Stimulated activated CD8-positive, alpha-beta memory T cell treated with anti-CD3 and anti-CD28 coated beads, Interleukin-15, amount 100 ng/mL, for 24 hours (primary cell): ENCODE data around the gene RMDN2.
A peak's percentile ranks its signal among the peaks of the same experiment; 100 is the strongest.

Experiments used
- DNase-seq: peaks from one replicate; pipeline ENCODE4 v3.0.0-alpha.2; 2020; ENCODE audit warnings: low read depth

RMDN2 gene, protein sequence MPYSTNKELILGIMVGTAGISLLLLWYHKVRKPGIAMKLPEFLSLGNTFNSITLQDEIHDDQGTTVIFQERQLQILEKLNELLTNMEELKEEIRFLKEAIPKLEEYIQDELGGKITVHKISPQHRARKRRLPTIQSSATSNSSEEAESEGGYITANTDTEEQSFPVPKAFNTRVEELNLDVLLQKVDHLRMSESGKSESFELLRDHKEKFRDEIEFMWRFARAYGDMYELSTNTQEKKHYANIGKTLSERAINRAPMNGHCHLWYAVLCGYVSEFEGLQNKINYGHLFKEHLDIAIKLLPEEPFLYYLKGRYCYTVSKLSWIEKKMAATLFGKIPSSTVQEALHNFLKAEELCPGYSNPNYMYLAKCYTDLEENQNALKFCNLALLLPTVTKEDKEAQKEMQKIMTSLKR

DNA sequence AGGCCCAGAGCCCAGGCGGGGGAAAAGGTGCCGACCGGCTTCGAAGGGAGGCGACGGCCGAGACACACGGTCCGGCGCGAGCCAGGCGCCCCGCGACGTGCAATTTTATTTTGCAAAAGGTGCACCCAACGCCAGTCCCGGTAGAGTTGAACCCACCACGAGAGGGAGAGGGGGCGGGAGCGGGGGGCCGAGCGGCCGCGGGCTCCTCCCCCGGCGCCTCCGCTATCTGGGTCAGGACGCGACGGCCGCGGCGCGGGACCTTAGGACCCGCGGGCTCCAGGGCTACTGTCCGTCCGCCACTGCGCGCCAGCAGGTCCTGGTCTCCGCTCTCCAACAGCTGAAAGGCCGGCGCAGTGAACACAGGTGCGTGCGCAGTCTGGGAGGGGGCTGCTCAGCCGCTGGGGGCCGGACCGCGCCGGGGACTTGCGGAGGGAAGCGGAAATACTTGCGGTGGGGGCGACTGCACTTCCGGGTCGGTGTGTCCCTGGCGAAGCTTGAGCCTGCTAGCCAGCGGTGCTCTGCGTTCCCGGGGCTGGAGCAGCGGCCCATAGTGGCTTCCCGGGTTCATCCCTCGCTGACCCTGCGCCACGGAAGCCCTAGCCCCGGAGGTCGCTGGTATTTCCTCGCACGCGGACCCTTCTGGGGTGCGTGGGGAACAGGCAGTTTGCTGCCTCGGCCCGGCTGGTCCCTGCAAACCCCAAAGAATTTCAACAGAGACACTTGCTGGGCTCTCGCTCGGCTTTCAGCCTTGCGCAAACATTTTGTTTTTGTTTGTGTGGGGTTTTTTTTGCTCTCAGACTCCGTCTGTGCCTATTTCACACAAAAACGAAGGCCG, at the start of gene RMDN2:
RMDN2 (plus strand) TSS at position 225 of the 835 bp plus-strand sequence. CDS start 3,991 bp downstream, outside the sequence.
- DNase-seq, result peak; percentile 49

DNA sequence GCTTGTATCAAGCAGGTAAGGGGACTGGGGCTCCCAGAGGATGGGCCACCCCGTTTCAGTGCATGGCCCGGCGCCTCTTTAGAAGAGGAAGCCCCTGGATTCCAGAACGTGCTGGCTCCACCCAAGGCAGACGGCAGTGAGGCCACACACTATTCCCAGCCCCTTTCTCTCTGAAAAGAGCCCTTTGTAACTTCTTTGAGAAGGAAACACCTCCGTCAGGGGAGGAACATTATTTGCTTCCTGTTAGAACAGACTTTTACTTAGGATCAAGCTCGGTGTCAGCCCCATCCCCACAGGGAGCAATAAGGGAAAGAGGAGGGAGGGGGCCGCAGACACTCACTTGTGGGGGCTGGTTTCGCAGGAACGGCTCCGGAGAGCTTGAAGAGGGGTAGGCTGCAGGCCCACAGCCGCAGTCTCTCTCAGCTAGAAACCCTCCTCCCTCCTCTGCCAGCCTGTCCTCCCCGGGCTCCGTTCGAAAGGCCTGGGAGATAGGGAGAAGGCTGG, 49.6 kb upstream of the RMDN2 start:
- DNase-seq, result no peak

DNA sequence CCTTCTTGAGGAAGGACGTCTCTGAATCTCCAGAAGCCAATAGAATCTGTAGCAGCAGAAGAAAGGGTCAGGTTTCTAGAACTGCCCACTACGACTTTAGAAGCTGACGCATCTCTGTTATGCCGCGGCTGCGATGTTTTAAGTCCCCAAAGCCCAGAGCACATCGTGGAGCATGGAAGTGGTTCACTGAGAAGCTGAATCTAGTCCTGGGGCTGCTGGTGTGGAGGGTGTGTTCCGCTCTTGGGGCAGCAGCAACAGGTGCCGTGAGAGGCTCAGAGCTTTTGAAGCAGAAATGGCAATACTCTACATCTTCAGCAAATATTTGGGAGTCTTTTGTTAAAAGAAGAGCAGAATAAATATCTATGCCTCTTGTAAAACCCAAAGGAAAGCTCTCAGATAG, 48.9 kb upstream of the RMDN2 start:
- DNase-seq, result no peak

DNA sequence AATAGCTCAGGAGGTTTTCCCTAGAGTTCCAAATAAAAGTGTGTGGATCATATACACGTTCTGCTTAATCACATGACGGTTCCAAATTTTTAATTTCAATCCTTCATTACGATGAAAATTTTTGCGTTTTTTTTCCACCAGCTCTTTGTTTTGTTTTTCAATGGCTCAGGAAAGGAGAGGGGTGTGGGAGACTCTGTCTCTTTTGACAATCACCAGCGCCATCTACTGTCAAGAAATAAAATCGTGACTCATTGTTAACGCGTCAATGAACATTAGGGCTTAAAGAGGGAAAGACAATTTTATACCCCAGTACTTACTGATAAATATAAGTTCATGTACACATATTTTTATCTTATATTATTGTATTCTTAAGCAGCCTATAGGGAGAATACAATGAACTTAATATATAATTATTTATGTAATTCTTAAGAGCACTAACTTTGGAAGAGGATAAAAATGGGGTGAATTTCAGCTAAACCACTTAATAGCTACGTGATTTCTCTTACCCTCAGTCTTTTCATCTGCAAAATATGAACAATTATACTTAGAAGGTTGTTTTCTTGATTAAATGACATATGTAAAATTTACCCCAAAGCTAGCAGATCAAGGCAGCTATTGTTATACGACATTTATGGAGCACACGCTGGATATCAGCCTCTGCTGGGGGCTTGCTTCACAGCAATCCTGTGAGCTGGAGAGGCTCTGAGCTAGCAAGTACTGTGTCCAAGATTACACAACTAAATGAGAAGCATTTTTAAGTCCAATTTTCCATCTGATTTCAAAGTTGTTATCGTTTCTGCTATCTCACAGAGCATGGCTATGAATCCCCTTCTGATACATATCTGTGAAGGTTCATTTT, 47.4 kb upstream of the RMDN2 start:
- no peak for DNase-seq

DNA sequence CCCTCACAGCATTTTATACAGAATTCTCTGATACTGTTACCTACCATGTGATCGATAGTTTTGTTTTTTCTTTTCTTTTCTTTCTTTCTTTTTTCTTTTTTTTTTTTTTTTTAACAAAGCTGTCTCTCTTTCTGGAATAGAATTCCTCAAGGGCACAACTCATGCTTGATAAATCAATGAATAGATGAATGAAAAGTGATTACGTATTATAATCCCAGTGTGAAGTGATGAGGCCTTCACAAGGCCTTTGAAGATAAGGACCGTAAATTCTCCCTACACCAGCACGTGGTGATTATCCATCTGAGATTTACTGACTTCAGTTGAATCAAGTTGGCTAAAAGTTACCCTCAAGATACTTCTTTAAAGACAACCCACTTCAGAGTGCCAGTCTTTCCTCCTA, 46.6 kb upstream of the RMDN2 start:
- no peak for DNase-seq

DNA sequence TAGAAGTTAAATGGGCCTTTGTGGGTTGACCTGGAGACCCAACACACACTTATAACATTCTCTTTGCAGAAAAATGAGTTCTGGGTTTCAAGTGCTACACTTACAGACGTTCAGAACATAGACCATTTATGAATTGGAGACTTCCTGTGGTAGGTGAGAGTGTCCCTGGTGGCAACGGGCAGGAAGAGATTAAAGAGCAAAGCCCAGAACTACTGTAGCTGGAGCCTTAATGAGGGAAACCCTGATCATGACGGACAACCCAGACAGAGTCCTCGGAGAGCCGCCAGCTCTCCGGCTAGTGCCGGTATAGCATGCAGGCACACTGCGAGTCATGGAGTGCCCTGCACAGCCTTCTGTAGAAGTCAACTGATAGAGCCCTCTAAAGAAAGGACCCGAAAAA, 44.5 kb upstream of the RMDN2 start:
- no peak for DNase-seq

DNA sequence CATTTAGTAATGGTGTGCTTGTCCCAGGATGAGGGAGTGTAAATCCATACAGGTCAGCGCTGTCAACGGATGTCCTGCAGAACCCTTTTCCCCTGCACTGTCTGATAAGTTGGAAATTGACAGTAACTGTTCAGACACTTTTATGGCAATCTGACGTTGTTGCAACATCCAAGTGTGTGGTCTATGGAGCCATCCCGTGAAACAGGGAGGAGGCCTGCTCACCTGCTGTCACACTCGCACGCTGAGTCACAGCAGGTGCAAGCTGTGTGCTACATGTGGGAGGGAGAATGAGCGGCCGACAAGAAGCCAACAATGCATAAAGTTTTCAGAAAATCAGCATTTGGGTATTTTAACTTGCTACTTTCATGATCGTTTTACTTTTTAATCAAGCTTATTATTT, 43.7 kb upstream of the RMDN2 start:
- DNase-seq, result no peak

DNA sequence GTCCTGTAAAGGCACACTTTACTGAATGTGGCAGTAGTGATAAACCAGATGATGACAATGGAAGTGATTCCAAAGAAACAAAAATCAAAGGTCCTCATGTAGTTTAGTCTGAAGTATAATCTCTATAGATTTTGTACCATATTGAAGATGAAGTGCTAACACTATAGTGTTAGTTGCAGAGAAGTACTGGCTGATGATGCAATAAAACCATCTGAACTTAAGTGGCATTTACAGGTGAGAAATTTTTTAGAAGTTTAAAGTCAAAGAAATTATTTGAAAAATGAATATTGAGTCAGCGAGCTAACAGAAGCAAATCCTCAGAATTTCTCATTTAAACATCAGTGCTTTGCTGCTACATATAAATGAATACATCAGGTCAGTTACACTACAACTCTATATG, 43.1 kb upstream of the RMDN2 start:
- DNase-seq, result no peak

DNA sequence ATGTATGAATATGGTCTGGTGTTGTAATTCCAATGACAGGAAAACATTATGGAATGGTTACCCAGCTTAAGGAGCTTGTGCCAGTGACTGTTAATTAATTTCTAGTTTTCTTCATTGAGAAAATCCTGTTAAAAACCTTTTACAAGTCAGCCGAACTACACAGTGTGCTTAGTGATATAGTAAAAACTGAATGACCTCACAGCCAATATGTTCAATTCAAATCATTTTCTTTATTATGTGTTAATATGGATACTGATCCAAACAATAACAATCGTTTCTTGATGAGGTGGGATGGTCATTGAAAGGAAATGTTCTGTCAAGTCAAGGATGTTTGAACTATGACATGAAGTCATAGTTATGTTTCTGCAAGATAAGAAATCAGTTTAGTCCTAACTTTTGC, 41.6 kb upstream of the RMDN2 start:
- no peak for DNase-seq

DNA sequence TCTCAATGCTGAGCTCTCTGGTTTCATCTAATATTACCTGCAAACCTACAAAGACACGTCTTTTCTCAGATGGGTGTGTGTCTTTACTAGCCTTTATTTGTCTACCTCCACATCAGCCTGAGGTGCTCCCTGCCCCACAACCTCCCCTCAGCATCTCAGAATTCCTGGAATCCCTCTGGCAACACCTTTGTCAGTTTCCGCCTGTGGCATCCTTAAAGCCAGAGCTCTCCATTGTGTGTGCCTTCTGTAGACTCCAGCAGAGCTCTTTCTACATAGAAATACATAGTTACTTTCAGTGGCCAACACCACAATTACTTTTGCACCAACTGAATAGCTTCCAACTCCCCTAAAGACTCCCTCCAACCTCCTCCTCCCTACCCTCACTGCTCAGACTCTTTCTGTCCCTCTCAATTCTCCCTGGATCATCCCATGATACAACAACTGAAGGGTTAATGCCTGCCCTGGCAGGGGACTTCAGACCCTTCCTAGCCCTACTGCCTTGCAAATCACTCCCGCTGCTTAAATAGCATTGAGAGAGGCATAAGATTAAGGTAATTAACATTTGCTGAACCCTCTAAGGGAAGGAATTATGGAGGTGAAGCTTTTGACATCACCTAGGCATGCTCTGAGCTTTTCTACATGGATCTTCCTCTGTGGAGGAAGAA, 39.6 kb upstream of the RMDN2 start:
- no peak for DNase-seq

DNA sequence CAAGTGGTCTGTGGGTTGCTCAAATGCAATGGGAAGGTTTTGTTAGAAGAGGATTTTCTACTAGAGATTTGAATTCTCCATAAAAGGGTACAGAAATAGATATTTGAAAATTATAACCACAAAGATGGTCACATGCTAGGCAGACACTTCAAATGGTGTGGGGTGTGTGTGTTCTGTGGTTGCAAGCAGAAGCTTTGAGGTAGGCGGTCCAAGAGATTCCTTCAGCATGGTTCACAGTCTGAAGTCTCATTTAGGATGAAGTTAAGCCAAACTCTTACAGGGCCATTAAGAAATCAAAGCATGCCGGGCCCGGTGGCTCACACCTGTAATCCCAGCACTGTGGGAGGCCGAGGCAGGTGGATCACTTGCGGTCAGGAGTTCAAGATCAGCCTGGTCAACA, 38.3 kb upstream of the RMDN2 start:
- no peak for DNase-seq

DNA sequence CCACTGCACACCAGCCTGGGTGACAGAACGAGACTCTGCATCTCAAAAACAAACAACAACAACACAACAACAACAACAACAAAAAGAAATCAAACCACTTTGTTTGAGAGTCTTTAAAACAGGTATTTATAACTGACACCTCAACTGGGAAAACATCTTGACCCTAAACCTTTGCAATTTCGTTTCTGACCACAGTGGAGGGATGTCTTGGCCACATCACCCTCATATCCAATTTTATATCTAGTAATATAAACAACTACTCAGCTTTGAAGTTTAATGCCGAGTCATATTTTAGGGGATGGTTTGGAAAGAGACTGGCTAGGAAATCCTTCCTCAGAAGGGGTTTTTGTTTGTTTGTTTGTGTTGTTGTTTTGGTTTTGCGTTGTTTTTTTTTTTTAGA, 37.8 kb upstream of the RMDN2 start:
- no peak for DNase-seq

DNA sequence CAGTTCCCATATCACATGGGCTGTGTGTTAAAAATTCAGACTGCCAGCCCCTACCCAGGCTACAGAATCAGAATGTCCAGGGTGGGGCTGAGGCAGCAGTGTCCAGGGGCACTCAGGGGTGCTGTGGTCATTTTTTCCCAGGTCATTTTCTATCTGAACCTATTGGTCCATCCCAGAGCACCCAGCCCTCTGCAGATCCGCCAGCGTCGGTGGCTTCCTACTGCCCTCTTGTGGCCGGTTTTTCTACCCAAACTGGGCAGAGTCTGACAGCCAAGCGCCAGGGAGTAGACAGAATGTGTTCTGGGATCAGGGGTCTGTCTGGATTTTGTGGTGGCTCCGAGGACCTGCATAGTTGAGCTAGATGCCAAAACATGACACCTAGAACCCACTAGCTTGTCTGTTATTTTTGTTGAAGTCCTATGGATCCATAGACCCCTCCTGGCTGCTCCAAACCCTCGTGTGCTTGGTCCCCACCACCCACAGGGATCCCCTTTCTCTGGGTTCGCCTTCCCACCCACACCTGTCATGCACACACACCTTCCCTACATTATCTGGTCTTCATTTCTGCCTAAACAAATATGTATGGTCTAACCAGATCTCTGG, 34.1 kb upstream of the RMDN2 start:
- DNase-seq, result peak; percentile 34

DNA sequence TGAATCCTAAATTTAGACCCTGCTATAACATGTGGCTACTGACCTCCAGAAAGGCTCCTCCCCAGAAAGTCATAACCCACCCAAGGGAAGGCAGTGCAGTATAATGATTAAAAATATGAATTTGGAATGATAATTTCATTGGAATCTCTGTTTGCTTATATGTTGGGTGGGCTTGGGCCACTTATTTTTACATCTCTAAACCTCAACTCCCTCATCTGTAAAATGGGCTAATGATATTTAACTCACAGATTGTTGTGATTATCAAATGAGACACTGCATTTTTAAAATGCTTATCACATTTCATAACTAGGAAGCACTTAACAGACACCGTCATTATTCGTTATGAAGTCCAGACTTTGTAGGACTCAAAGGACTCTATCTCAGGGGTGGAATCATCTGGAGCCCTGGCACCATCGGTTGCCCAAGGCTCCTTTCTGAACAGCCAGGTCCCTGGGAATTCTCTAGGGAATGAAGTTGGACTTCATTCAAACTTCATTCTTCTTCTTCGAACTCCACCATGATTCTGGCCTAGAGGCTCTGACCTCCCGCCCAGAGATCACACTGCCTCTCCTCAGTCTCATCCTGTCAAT, 33.1 kb upstream of the RMDN2 start:
- no peak for DNase-seq

DNA sequence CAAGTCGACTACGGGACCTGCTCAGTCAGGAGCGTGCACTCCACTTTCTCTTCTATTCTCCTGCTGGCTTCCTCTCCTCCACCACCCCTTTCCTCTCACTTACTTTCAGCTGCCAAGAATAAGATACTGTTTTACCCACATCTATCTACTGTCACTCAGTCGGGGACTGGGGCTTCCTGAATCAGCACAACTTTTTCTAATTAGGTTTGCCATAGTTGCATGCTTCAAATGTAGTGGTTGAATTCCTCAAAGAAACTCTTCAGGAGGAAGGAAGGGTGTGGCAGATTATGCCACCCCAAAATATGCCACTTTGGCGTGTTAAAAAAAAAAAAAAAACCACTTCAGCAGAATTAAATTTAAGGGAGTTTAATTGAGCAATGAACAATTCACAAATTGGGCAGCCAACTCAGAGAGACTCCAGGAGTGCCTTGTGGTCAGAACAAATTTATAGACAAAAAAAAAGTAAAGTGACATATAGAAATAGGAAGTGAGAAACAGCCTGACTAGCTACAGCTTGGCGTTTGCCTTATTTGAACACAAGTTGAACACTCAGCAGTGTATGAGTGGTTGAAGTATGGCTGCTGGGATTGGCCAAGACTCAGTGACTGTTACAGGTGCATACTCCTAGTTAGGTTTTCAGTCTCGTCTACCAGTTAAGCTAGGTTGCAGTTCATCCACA, 32.5 kb upstream of the RMDN2 start:
- DNase-seq, result no peak

DNA sequence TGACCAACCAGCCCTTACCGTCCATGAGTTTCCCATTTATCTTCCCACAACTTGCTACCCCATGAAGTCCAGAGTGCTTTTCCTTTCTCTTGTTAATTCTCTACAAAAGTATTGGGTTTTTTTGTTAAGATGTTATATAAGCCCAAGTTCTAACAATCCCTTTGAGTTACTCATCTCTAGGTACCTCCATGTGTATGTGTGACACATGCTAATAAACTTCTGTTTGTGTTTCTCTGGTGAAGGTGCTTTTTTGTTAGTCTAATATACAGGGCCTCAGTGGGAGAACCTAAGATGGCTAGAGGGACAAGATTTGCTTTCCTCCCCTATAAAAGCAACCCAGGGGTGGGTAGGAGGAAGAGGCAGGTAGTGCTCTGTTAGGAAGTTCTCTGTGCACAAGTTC, 31.8 kb upstream of the RMDN2 start:
- DNase-seq, result no peak

DNA sequence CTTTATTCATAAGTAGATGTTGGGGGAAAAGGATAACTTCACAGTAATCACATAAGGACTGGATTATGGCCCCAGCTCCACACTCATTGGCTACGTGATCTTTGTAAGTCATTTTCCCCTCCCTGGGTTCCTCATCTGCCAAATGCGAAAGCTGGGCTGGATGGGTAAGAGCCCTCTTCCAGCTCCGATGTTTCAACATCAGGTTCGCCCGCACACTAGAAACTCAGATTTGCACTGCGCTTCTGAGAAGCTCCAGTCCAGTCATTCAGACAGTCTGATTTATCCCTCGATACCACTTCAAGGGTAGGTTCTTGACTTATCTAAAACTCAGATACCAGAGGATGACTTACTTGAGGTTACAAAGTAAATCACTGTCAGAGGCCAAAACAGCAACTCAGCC, 31.0 kb upstream of the RMDN2 start:
- no peak for DNase-seq

DNA sequence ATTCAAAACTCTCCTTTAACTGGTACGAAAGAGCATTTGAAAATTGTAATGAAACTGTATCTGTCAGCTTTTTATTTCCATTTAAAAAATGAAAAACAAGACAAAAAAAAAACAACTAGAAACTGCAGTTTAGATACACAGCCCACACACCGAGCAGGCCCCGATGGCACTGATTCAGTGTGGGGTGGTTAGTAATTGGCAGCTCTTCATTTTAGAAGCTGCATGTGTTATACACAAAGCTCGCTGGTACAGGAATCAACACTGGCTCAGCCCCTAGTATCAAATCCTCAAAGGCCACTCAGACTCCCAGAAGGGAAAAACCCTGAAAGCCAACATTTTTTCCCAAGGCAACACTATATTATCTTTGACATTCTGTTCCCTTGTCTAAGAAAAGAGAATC, 30.5 kb upstream of the RMDN2 start:
- DNase-seq, result no peak

DNA sequence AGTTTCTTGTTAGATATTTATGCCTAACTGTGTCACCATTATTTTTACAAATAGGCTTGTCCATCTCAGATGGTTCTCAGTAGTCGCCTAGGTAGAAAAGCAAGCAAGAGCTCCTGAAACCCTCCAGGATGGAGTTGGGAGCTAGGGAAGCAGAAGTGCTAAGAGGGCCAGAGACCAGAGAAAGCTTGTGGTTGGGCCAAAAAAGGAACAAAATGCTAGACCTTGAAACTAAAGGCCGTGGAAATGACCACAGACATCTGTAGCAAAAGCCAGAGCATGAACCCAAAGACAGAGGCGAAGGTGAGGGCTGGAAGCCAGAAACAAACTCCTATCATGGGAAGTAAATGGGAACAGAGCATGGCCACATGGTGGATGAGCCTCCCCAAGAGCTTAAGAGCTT, 29.9 kb upstream of the RMDN2 start:
- no peak for DNase-seq

DNA sequence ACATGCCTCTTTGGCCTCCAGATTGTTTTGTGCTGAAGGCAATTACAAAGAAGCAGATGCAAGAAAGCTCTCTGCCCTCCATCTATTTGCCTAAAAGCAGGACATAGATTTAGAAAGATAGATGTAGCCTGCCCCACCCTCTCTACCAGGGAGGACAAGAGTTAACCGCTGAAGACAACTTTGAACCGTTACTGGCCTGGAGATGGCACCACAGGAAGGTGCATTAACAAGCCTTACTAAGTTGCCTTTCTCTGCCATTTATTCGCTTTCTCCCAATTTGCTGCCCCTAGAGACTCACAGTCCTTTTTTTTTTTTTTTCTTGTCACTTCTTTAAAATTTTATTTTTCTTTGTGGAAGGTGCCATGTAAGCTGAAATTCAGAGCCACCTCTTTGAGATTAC, 28.8 kb upstream of the RMDN2 start:
- no peak for DNase-seq
